Stimulated activated CD4-positive, alpha-beta T cell treated with anti-CD3 and anti-CD28 coated beads, Interleukin-2, amount 100 ng/mL, for 24 hours (primary cell): ENCODE results near the gene COMMD3.

Experiments used
- DNase-seq, 2 donors: peaks; one replicate each; pipeline ENCODE4 v3.0.0-alpha.2; 2020

COMMD3 gene

DNA sequence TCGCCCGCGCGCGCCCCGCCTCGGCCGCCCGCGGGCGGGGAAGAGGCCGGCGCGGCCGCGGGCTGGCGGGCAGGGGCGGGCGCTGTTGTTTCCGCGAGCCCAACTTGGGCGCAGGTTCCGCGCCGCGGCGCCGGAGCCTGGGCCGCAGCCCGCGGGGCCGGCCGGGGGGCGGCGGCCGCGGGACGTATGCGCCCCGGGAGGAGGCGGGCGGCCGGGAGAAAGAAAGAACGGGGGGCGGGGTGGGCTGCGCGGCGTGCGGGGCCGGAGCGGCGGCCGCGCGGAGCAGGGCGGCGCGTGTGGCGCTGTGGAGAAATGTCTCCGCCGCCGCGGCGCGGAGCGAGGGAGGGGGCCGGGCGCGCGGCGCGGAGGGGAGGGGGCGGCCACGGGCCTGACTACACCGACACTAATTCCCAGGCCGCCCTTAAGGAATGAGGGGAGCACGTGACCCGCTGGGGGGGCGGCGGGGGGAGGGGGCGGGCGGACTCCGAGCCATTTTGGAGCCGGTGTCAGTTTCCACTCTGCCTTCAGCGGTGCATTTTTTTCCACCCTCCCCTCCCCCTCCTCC lies 4.5 kb downstream of the COMMD3 start, which contains the start of gene BMI1:
BMI1 (plus strand) TSS at position 509 of the 565 bp plus-strand sequence. CDS start 5,351 bp downstream, outside the sequence.
- peak in 1 of 2 donors; percentile 70 for DNase-seq

DNA sequence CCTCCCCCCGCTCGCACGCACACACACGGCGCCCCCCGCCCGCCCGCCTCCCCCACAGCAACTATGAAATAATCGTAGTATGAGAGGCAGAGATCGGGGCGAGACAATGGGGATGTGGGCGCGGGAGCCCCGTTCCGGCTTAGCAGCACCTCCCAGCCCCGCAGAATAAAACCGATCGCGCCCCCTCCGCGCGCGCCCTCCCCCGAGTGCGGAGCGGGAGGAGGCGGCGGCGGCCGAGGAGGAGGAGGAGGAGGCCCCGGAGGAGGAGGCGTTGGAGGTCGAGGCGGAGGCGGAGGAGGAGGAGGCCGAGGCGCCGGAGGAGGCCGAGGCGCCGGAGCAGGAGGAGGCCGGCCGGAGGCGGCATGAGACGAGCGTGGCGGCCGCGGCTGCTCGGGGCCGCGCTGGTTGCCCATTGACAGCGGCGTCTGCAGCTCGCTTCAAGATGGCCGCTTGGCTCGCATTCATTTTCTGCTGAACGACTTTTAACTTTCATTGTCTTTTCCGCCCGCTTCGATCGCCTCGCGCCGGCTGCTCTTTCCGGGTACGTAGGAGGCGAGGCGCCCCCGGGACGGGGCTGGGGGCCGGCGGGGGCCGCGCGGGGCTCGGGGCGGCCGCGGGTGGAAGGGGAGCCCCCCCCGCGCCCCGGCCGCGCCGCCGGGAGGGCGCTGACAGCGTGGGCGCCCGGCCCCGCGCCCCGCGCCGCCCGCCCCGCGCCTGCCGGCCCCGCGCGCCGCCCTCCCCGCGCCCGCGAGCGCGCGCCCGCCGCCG lies 5.2 kb downstream of the COMMD3 start:
- DNase-seq: peak; percentile 66 to 72

DNA sequence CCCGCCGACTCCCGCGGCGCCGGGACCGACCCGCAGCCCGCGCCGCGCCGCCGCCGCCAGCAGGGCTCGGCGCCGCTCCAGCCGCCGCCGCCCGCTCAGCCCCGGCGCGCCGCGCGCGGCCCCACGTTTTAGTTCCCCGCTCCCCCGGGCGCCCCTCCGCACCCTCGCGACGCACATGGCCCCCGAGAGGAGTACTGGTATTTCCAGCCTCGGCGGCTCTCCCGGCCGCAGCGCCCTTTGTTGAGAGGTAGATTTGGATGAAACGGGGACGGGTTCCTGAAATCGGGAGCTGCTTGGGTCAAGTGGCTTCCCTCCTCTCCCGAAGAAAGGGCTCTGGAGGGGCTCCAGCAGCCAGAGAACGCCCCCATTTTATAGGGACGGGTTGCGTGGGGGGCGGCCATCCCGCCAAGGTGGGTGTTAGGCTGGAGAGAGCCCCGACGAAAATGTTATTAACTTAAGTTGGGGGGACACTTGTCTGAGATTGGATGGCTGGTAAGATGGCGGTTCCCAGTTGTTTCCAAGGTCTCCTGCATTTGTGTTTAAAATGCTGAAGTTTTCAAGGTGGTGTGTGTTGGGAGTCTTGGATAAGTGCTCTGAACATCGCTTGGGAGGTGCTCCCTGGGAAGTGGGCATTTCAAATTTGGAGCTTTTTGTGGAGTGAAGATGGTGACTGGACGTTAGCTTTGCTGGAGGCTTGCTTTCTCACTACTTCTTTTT lies 5.9 kb downstream of the COMMD3 start:
- peak; percentile 37 to 43 for DNase-seq

DNA sequence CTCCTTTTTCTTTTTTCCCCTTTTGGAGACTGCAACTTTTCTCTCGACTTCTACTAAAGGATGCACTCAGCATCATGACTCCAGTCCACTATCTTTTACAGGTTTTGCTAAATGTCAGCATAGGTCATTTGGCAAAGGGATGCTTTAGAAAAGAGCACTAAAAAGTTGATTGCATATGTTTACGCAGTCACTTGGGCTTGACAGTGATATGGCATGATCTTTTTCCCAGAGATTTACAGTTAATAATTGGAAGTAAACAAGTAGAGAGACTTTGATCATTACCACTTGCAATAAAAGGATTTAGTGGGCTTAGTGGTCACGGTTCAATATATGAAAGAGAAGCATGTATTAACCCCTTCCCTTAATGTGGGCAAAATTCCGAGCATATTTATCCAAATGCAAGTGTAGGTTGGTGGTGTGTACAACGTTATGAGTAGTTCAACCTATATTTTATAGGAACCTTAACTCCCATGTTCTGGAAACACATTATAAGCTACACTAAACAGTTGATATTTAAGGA lies 6.5 kb downstream of the COMMD3 start:
- DNase-seq: no peak

DNA sequence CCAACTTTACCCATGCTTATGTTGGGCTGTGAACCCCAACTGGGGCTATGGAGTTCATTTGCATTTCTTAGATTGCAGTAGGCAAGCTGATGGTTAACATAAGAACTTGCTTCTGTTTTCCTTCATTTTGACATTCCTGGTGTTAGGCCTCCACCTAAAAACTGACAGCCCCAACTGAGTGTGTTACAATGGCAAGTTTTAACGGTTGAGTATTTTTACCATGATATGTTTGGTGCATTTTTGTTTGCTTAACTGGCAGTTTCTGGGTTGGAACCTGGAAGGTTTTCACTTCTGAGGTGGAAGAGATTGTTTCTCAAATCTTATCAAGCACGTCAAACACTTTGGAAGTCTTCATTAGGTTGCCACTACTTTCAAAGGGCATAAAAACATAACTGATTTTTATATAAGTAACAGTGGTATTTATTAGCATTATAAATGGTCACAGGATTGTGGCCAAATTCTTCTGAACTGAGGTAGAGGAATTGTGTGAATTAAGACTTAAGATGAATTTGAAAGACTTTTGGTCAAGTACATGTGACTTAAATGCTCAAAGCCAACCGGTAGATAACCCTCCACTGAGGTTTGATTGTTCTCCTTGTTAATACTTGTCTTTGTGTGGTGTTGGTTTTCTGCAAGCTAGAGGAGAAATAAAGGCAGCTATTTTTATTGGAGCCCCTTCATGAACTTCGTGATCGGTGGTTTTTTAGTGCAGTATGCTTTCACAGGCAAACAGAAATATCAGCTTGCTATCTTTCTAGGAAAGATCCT lies 7.5 kb downstream of the COMMD3 start:
- DNase-seq: no peak

DNA sequence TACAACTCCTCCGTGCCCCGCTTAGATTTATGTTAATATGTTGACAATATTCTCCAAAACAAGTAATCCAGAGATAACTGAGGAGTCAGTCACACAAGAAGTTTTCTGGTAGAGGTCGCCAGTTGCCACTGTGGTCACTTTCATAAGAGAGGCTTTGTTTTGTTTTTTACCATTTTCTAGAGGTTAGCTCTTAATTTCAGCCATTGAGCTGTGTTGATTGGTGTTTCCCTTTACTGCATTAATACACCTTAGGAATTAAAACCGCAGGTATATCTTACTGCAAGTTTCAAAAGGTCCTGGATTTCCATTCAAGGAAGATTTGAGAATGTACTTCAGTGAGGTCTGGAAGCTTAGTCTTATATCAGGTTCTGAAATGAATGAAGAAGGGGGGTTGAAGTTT lies 8.2 kb downstream of the COMMD3 start:
- no peak for DNase-seq

DNA sequence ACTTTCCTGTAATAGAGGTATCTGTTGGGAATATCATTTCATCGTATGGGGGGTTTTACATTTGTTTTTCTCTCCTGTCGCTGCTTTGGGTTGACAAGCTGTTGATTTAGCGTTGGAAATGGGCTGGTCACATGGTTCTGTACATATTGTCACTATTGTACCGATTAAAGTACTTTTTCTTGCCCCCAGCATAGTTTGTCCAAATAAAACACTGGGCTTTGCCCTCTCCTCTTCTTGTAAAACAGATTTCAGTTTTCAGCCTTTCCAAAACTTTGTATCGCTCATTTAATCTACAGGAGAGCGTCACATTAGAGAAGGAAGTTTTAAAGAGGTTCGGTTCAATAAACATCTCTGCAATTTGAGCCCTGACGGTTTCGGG lies 8.7 kb downstream of the COMMD3 start:
- no peak for DNase-seq

DNA sequence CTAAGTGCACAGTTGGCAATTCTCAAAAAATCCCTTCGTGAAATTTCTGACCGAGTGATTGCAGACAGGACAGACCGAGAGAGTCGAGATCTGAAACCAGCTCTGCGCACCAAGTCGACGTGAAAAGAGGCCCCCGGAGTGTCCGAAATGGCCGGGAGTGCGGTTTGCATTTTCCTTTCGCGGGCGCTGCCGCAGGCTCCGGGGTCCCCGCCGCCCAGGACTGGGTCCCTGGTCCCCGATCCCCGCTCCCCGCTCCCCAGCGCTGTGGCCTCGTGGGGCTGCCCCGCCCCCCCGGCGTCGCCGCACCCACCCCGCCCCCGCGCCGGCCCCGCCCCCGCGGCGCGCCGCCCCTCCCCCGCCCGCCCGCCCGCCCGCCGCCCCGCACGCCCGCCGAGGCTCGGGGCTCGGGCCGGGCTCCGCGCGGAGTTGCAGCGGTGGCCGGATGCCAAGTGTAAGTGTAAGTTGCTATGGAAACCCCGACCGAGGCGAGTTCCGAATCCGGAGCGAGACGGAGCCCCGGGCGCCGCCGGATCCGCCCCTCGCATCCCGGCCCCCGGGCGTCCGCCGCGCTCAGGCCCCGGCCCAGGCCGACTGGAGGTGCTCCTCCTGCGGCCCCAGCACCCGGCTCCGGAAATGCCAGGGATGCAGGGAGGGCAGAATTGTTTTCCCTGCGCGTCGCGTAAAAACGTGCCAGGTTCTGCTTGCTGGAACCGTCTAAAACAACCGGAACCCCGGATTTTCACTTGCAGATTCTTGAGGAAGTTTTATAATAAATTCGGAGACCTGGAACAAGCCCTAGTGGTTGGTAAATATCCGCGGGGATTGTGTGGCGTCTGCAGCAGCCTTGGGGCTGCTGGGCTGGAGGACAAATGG lies 9.3 kb downstream of the COMMD3 start:
- DNase-seq: peak; percentile 69 to 72

DNA sequence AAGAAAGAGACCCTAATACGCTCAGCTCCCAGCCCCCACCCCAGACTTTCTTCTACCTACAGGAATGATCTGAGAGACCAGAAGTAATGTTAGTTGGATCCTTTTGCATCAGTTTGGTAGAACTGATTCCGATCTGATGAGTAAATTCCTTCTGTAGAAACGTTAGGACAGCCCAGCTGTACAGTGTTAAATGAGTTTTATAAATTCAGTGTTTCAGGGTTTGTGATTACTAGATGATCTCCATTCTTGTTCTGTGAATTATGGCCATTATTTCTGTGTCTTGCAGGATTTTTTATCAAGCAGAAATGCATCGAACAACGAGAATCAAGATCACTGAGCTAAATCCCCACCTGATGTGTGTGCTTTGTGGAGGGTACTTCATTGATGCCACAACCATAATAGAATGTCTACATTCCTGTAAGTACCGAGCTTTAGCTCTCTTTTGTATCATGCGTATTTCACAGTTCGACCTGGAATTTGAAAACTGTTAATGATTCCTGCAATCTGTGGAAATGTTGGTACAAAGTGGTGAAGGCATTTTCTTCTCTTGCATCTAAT lies 10.0 kb downstream of the COMMD3 start:
- DNase-seq: no peak

DNA sequence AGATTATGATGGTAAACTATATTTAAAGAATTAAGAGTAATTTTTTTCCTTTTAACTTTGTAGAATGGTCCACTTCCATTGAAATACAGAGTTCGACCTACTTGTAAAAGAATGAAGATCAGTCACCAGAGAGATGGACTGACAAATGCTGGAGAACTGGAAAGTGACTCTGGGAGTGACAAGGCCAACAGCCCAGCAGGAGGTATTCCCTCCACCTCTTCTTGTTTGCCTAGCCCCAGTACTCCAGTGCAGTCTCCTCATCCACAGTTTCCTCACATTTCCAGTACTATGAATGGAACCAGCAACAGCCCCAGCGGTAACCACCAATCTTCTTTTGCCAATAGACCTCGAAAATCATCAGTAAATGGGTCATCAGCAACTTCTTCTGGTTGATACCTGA lies 13.0 kb downstream of the COMMD3 start:
- no peak for DNase-seq

DNA sequence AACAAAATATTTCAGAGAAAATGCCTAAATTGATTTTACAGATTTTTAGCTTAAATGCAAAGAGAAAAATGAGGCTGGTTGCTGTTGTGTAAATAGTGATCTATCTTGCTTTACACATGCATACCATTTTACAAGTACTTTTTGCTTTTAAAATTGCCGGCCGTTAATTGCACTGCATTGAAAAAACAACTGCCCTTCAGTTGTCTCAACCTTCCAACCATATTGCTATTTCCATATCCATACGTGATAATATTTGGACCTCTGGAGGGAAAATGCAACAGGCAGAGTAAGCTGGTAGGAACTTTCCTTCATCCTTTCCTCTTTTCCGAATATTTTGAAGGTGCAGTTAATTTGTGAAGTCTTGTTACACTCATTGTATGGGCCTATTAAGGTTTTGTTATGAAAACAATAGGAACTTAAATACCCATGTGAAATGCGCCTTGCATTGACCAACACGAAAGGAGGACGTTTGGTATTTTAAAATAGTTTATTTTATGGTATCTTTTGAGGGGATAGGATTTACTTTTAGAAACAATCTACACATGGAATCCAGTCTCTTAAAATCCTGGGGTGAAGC lies 16.0 kb downstream of the COMMD3 start:
- no peak for DNase-seq

DNA sequence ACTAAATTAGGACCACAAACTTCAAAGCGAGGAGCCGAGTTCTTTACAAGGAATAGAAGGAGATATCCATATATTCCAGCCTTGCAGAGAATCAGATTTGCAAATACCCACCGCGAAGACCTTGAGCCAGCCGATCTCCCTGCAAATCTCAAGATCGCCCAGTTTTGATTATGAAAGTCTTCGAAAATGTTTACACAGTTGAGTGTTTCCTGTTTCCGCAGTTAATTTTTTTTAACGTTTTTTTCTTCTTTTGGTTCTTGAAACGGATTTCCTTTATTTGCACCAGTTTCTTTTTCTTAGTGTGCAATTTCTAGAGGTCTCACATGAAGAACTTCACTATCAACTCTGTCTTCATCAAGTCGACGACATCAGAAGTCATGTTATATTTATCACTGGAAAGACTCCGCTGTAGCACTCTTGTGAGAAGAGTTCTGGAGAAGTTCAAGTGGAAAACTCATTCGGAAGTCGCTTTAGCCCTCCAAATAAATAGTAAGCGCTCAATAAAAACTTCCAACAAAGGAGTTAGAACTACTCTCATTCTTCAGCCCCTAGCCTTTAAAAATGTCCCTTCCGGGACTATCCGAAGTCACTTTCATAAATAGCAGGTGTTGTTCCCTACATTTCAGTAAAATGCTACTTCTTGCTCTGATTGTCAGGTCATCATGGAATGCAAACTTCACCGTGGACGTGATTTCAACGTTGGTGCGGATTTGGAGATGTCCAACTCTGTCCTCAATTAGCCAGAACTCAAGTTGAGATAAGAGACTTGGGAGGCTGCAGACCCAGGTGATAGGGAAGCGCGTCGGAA lies 17.2 kb downstream of the COMMD3 start:
- DNase-seq: no peak

DNA sequence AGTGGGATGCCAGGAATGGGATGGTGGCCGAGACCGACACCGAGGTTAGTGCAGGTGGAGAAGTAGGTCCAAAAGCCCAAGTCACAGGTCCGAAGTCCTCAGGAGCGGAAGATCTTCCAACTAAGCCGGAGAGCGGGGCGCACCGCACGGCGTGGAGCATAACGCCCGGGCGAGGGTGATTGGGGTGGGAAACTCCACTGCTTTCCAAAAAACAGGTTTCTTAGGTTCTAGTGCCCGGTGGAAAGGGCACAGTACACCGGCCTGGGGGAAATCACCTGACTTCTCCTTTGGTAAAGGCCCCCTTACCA lies 17.7 kb downstream of the COMMD3 start:
- no peak for DNase-seq

DNA sequence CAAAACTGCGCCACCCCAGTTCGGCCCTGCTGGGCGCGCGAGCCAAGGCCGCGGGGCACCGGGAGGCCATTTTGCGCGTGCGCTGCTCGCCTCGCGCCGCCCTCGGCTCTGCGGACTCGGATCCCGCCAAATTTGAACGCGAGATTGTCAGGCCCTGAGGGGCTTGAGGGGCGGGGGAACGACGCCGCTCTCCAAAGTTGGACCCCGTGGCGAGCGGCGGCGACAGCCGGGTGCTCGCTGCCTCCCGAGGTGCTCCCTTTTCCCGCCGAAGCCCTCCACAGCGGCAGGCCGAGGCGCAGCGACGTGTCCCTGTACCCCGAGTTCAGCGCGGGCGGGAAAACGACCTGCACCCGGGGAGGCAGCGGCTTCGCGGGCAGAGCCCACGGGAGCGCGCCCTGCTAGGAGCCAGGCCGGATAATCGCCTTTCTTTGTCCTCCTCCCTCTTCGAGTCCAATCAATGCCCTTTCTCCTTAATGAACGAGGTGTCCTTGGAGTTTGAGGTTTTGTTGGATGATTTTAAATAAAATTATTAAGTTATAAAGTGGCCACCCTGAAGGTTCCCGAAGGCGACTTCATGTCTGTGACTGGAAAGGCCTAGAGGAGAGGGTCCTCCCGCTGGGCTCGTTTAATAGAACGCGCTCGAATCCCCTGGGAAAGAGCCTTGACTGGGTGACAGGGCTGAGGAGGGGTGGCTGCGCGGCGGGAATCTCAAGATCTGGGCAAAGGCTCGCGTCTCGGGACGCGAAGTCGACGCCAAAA lies 18.4 kb downstream of the COMMD3 start:
- peak in 1 of 2 donors; percentile 11 for DNase-seq

DNA sequence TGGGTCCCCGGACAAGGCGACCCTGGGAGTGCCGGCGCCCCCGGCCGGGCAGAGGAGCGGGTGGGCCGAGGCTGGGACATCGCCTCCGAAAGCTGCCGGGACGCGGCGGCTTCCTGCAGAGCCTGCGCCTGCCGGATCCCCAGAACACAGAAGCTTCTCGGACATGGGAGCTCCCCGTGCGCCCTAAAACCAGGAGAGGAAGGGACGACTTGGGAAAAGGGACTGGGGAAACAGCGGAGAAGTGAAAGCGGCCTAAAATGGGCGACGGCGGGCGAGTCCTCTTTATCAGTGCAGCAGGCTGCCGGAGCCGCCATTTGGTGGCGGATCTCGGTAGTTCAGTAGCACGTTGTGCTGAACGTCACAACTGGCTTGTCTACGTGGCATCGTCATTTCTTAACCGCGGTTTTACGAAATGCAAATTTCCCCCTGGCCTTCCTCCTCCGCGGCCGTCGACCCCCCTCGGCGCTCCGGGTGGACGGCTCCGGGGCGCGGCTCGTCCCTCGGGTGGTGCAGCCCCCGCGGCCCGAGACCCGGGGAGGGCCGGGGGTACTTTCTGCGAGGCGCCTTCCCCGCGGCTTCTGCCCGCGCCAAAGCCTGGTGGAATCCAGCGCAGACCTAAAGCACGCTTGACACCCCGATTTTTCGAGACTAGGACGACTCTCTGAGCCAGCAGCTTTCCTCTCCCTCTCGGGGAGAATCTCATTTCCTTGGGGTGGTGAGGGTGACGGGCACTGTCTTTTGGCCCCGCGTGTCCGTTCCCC lies 19.2 kb downstream of the COMMD3 start:
- peak; percentile 62 for DNase-seq

DNA sequence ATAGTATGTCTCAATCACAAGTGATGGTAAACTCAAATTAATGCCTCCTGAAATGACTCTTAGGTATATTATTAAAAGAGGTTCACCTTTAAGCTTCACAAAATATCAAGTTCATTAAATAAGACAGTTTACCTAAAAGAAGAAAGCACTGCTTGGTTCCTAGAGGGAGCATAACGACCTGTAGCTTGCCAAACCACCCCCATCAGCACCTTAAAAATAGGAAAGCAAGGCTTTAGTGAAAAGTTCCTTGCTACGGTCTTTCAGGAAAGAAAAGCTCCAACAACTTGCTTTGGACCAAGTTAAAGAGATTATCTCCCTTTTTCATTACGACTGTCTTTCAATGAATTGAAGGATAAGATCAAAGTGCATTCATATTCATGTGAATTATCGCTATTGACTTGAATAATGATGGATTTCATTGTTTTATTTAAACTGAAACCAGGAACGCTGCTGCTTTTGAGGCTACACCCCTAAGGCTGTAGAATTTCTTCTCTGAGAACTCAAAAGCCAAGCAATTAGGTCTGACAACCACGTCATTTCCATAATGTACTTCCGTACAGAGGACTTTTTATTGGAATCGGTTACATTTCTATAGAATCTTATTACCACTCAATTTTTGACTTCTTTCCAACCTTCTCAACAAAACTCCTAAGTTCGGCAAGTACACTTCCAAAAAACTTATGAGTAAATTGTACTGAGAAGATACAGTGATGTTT lies 22.2 kb downstream of the COMMD3 start:
- no peak for DNase-seq

DNA sequence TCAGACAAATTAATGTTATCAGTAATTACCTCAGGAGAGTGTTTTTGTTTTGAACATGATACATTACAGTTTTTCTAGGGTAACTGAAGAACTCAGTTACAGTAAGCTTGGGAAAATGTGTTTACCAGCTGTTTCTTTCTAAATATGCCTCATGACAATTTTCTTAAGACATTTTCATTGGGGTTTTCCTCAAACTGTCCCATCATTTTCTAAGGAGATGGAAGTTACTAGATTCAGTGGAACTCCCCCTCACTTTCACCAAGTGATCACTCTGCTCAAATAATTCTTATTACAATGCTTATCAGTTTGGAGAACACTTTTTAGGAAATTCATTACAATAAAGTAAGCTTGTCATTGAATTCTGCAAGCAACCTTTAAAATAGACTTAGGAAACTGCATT lies 22.7 kb downstream of the COMMD3 start:
- no peak for DNase-seq

DNA sequence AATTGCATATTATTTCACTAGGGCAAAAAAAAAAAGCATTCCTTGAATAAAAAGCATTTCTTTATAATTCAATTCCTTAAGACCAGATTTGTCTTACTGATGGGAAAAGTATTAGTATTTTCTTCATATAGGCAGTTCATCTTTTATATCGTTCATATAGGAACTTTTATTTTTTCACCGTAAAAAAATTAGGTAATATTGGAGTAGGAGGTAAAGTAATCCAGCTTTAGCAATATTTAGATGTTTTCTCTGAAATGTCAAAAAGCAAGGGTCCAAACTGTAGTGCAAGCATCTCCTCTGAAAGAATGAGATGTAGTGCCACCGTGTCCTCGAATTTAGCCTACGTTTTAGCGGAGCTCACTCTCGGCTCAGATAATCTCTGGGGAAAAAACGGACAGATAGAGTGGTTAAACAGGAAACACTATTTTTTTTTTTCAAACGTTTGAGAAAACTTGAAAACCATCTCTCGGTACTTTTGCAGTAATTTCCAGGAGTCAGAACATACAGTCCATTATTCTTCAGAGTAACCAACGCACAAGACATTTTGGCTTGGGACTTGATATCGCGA lies 23.7 kb downstream of the COMMD3 start:
- no peak for DNase-seq
